ENCODE results near the gene DYNC2I2. TPM values are rescaled to one million over a fixed set of nuclear protein-coding genes. Genes with fewer than 3 reads are reported as not detected.
"Not testable (repeated sequence)": the region's sequence is repeated elsewhere in the genome, so short reads cannot be mapped to it uniquely, and the experiment has no call there.

DYNC2I2 gene
- total RNA-seq, 1 donor from 2014 or later: 32.0 TPM

- DNase-seq: no peak
Measured at GRCh38 chr9:128614728-128615127, 41.9 kb downstream of the DYNC2I2 start.

- DNase-seq: no peak
Measured at GRCh38 chr9:128611600-128612394, 44.9 kb downstream of the DYNC2I2 start.

DNA sequence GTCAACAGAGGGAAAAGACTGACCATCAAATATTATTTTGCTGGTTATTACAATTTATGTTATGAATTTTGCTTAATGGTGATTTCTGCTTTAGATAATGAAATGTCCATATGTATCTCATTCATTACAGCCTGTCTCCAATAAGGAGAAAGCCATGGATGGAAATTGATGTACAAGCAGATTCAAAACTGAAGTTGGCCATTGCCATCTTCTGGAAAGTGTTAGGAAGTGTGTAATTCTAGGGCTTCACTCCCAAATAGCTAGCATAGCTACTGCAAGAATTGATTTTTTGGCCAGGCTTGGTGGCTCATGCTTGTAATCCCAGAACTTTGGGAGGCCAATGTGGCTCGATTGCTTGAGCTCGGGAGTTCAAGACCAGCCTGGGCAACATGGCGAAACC is 45.8 kb downstream of the DYNC2I2 start:
- no peak for DNase-seq

- peak; percentile 78 for DNase-seq
Measured at GRCh38 chr9:128607642-128608350, 48.9 kb downstream of the DYNC2I2 start.

DNA sequence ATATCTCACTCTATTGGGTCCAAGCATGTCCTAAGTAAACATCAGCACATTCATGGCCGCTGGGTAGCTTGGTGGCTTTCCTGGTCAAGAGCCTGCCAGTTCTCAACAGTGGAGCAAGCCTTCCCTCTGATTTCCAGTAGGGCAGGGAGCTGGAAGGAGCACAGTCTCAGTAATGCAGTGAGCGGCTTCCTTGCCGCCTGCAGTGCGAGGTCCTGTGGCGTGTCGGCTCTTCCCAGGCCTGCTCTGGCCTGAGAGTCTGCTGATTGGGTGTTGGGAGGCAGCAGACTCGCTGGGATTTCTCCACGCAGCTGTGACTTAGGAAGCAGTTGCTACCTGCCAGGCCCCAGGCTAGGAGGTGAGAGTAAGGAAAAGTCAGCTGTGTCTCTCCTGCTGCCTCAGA is 53.0 kb downstream of the DYNC2I2 start:
- DNase-seq: no peak

DNA sequence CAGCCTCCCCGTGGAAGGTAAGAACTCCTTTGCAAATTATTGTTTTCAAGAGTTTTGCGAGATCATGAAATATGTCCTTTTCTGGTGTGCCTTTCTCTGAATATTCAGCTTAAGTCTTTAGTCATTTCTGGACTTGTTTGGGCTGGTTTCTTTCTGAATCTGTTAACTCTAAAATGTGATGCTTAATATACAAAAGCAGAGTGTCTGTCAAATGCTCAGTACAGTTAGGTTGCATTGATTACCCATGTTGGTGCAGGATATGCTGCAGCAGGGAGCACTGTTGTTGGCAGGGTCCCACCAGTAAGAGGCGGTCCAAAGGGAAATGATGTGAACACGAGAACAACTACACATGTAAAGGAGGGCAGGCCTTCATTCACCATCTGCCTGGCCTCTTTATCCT is 56.5 kb downstream of the DYNC2I2 start:
- DNase-seq: no peak

GRCh38 chr9:128595471-128595870 is 61.2 kb downstream of the DYNC2I2 start:
- DNase-seq: no peak

DNA sequence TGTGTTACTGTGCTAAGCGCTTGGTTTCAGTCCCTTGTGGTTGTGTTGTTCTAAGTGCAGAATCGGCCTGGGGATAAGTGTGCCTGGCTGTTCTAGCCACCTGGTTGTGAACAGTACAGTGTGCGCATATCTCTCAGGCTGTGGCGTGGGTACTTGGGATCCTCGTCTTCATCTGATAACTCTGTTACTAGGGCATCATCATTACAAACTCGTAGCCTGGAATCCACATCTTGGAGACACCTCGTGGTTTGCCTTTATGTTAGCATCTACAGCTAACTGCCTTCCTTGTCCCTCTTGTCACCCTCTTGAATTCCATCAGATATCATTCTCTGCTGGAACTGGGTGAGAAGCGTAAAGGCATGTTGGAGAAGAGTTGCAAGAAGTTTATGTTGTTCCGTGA is 62.8 kb downstream of the DYNC2I2 start:
- no peak for DNase-seq

- no peak for DNase-seq
Measured at GRCh38 chr9:128593039-128593438, 63.6 kb downstream of the DYNC2I2 start.

- DNase-seq: peak; percentile 19
Measured at GRCh38 chr9:128588581-128589233, 67.9 kb downstream of the DYNC2I2 start.

DNA sequence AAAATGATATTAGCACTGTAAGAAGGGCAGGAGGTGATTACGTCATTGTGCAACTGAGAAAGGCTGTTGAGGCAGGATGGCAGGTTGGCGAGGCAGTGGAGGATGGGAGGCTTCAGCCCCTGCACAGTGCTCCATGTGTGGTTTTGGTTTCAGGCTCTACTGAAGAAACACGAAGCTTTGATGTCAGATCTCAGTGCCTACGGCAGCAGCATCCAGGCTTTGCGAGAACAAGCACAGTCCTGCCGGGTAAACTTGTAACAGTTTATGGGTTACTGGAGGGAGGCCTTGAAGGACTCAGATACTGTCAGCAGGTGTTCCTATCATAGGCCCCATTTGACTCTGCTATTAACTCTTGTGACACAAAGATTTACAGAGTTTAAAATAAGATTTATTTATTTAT is 69.2 kb downstream of the DYNC2I2 start:
- no peak for DNase-seq

- DNase-seq: not testable (repeated sequence)
Measured at GRCh38 chr9:128586934-128587333, 69.7 kb downstream of the DYNC2I2 start.

DNA sequence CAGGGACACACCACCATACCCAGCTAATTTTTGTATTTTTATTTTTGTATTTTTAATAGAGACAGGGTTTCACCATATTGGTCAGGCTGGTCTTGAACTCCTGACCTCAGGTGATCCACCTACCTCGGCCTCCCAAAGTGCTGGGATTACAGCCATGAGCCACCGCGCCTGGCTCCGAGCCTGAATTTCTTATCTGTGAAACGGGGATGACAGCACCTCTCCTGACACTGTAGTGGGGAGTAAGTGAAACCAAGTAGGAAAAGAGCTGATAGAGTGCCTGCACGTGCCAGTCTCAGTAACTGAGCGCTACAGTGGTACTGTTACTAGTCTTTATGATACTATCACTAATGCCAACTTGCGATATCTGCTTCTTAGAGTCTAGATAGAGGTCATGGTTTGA is 71.5 kb downstream of the DYNC2I2 start:
- not testable (repeated sequence) for DNase-seq

Other genes with a start within 250 kb of the DYNC2I2 start
- gene CERCAM, start 236.0 kb downstream of the DYNC2I2 start, total RNA-seq: 10.1 TPM
- 14.8 TPM for gene ODF2, start 200.8 kb downstream of the DYNC2I2 start, total RNA-seq
- gene GLE1, start 152.1 kb downstream of the DYNC2I2 start, total RNA-seq: 18.9 TPM
- gene SPTAN1, start 104.3 kb downstream of the DYNC2I2 start, total RNA-seq: 914 TPM
- gene SET, start 32.4 kb upstream of the DYNC2I2 start, total RNA-seq: 849 TPM
- gene PKN3, start 45.7 kb upstream of the DYNC2I2 start, total RNA-seq: 0.31 TPM
- gene ZDHHC12, start 67.3 kb upstream of the DYNC2I2 start, total RNA-seq: 0.94 TPM
- gene ZER1, start 115.1 kb upstream of the DYNC2I2 start, total RNA-seq: 26.8 TPM
- gene TBC1D13, start 130.4 kb upstream of the DYNC2I2 start, total RNA-seq: 7.5 TPM
- 21.1 TPM for gene ENDOG, start 161.7 kb upstream of the DYNC2I2 start, total RNA-seq
- 14.2 TPM for gene SPOUT1, start 172.9 kb upstream of the DYNC2I2 start, total RNA-seq
- gene KYAT1, start 225.1 kb upstream of the DYNC2I2 start, total RNA-seq: 9.0 TPM
- 20.4 TPM for gene LRRC8A, start 225.3 kb upstream of the DYNC2I2 start, total RNA-seq